Keratinocyte (primary cell): ENCODE data around the gene PRKCZ.

Source experiments
- CTCF ChIP-seq, 3 experiments: IDR thresholded peaks in 1 of 3; conservative IDR thresholded peaks in 1 of 3; optimal IDR thresholded peaks in 1 of 3; 2 replicates in 2 of 3; 3 replicates in 1 of 3; pipeline versions ENCODE3 to v1.5.1; 2011; ENCODE audit warnings: low read length in 3 of 3, mild to moderate bottlenecking in 3 of 3, moderate library complexity in 2 of 3, control low read depth in 1 of 3, inconsistent platforms in 1 of 3; ENCODE audit not compliant: insufficient read depth in 2 of 3; ENCODE audit errors: extremely low read depth in 1 of 3
- EZH2 ChIP-seq: IDR thresholded peaks from one replicate; pipeline ENCODE4 v1.6.1; 2012; ENCODE audit warnings: inconsistent platforms, mild to moderate bottlenecking, low read length, moderate library complexity

- TF ChIP-seq CTCF (optimal IDR thresholded peaks at IDR 0.05 in 1 of 3, IDR thresholded peaks at IDR 0.05 in 1 of 3, conservative IDR thresholded peaks at IDR 0.05 in 1 of 3; ENCODE audit: extremely low read depth in 1 of 3, insufficient read depth in 2 of 3, low read length in 3 of 3) (no peak), EZH2 (no peak)
These were observed 98.5 kb downstream of the PRKCZ start for GRCh38 chr1:2148691-2149090.
